Measurements from ENCODE around the gene CCDC85C.

- no peak for TF ChIP-seq CTCF (IDR thresholded peaks at IDR 0.05 in 2 of 3, conservative IDR thresholded peaks at IDR 0.05 in 1 of 3; ENCODE audit: control insufficient read depth in 2 of 3, extremely low read depth in 1 of 3, insufficient read depth in 1 of 3, low read depth in 3 of 3, low read length in 3 of 3)
- no peak for TF ChIP-seq E2F4 (IDR thresholded peaks at IDR 0.05; ENCODE audit: low read depth, low read length)
- TF ChIP-seq CHD1 (IDR thresholded peaks at IDR 0.05; ENCODE audit: low read depth, low read length), result no peak
- no peak for TF ChIP-seq RAD21 (IDR thresholded peaks at IDR 0.05; ENCODE audit: insufficient read depth, low read depth, low read length)
- no peak for TF ChIP-seq RFX5 (IDR thresholded peaks at IDR 0.05; ENCODE audit: low read depth, low read length)
- TF ChIP-seq SIN3A (IDR thresholded peaks at IDR 0.05; ENCODE audit: low read depth, low read length), result no peak
- no peak for TF ChIP-seq USF2 (IDR thresholded peaks at IDR 0.05; ENCODE audit: borderline replicate concordance, low read depth, low read length)
- TF ChIP-seq POLR2AphosphoS5 (IDR thresholded peaks at IDR 0.05; ENCODE audit: low read length), result no peak
- no peak for TF ChIP-seq ZNF274 (IDR thresholded peaks at IDR 0.05; ENCODE audit: insufficient read depth, insufficient read length)
- TF ChIP-seq KAT2A (conservative IDR thresholded peaks at IDR 0.05; ENCODE audit: control insufficient read depth, low read depth, low read length), result no peak
- TF ChIP-seq SP1 (IDR thresholded peaks at IDR 0.05; ENCODE audit: low read depth, low read length), result no peak
- TF ChIP-seq SMC3 (IDR thresholded peaks at IDR 0.05; ENCODE audit: borderline replicate concordance, low read length), result no peak
- no peak for TF ChIP-seq DPF2 (IDR thresholded peaks at IDR 0.05)
These were observed 42.1 kb downstream of the CCDC85C start for GRCh38 chr14:99561864-99562263.

All from GM12878 (cell line).